Progenitor cell of endocrine pancreas (in vitro differentiated cells): ENCODE data around the gene DOCK1. TPM values are rescaled to one million over a fixed set of nuclear protein-coding genes. Genes with fewer than 3 reads are reported as not detected.

Source experiments
- DNase-seq: peaks from one replicate; pipeline ENCODE4 v3.0.0; 2021; ENCODE audit warnings: low spot score; ENCODE audit not compliant: unreplicated experiment
- H3K27ac Mint-ChIP-seq: 2 replicates; pipeline ENCODE4 v1.8.0; 2021; ENCODE audit warnings: mild to moderate bottlenecking, moderate library complexity, mixed read lengths
- H3K27me3 Mint-ChIP-seq: 2 replicates; pipeline ENCODE4 v1.8.0; 2021; ENCODE audit warnings: mixed read lengths
- H3K36me3 Mint-ChIP-seq: 2 replicates; pipeline ENCODE4 v1.8.0; 2022; ENCODE audit warnings: mixed read lengths; ENCODE audit not compliant: insufficient read depth
- H3K4me1 Mint-ChIP-seq: 2 replicates; pipeline ENCODE4 v1.8.0; 2021; ENCODE audit warnings: low read depth, mixed read lengths
- H3K4me3 Mint-ChIP-seq: 2 replicates; pipeline ENCODE4 v1.8.0; 2021; ENCODE audit warnings: low read depth, mild to moderate bottlenecking, moderate library complexity, mixed read lengths
- H3K9me3 Mint-ChIP-seq: 2 replicates; pipeline ENCODE4 v1.8.0; 2021; ENCODE audit warnings: low read depth, mixed read lengths
- CTCF ChIP-seq: fragments of 200-600 bp; sonication (generic); IDR thresholded peaks from one replicate; pipeline ENCODE4 v1.5.0; 2021; ENCODE audit warnings: antibody characterized with exemption, mild to moderate bottlenecking; ENCODE audit not compliant: unreplicated experiment
- total RNA-seq: library from RNA; stranded (reverse); gene quantifications from 2 replicates; pipeline ENCODE4 v1.2.1, GENCODE V29; 2021

Gene DOCK1
- total RNA-seq, 1 donor from 2014 or later = 77.8 TPM

DNA sequence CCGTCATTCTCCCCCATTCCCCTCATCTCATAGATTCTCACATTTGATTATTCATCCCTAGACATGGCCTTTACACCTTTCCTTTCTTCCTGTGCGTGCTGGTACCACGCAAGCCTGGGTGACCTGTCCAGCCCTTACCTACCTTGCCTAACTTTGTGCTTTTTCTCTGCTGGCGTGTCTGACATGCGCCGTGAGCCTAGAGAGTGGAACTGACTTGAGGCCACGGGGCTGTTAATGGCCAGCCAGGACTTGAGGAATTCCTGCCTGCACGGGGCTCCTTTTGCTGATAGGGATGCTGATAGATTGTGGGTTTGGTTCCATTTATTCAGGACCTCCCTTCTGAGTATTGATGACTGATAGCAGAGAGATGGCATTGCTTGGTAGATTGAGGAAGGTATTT, 134.2 kb downstream of the DOCK1 start:
- no peak for DNase-seq
- H3K27me3 Mint-ChIP-seq = no peaks in the 10 kb centered on the region
- peaks cover 3% of the 10 kb centered on the region for H3K4me1 Mint-ChIP-seq
- no peaks in the 10 kb centered on the region for H3K9me3 Mint-ChIP-seq
- no peak for TF ChIP-seq CTCF
- H3K27ac Mint-ChIP-seq = no peak overlapping the region
- no peak overlapping the region for H3K4me3 Mint-ChIP-seq
- peaks cover 40% of the 10 kb centered on the region for H3K36me3 Mint-ChIP-seq

DNA sequence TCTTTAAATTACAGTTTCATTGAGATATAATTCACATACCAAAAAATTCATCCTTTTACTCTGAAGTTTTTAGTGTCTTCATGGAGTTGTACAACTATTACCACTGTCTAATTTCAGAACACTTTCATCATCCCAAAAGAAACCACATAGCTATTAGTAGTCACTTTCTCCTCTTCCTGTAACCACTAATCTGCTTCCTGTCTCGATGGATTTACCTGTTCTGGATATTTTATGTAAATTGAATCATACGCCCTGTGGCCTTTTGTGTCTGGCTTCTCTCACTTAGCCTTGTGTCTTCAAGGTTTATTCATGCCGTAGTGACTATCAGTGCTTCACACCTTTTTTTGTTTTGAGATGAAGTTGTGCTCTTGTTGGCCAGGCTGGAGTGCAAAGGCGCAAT, 135.5 kb downstream of the DOCK1 start:
- Mint-ChIP-seq H3K9me3 (no peaks in the 10 kb centered on the region), H3K27ac (no peak overlapping the region), H3K27me3 (no peaks in the 10 kb centered on the region), H3K4me3 (no peak overlapping the region), H3K36me3 (peaks cover 35% of the 10 kb centered on the region), H3K4me1 (peaks cover 3% of the 10 kb centered on the region)
- no peak for TF ChIP-seq CTCF
- no peak for DNase-seq

DNA sequence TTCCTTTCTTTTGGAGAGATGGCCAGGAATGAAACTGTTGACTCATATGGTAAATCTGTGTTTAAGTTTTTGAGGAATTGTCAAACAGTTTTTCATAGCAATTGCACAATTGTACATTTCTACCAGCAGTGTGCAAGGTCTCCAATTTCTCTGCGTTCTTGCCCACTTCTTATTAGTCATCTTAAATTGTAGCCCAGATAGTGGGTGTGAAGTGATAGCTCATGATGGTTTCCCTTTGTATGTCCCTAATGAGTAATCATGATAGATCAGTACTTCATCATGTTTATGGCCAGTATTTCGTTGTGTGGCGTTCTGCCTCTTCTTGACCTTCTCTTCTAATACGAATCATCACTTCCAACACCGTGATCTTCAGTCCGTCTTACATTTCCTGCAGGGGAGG, 136.3 kb downstream of the DOCK1 start:
- TF ChIP-seq CTCF = no peak
- peaks cover 3% of the 10 kb centered on the region for H3K4me1 Mint-ChIP-seq
- H3K4me3 Mint-ChIP-seq = no peak overlapping the region
- H3K27ac Mint-ChIP-seq = no peak overlapping the region
- no peak for DNase-seq
- no peaks in the 10 kb centered on the region for H3K9me3 Mint-ChIP-seq
- H3K36me3 Mint-ChIP-seq = peaks cover 32% of the 10 kb centered on the region
- no peaks in the 10 kb centered on the region for H3K27me3 Mint-ChIP-seq

GRCh38 chr10:127043301-127043700, 138.1 kb downstream of the DOCK1 start:
- no peak for TF ChIP-seq CTCF
- Mint-ChIP-seq H3K27me3 (no peaks in the 10 kb centered on the region), H3K9me3 (no peaks in the 10 kb centered on the region), H3K27ac (no peak overlapping the region), H3K36me3 (peaks cover 35% of the 10 kb centered on the region), H3K4me3 (no peak overlapping the region), H3K4me1 (peaks cover 3% of the 10 kb centered on the region)
- DNase-seq = no peak

- DNase-seq = no peak
- peaks cover 35% of the 10 kb centered on the region for H3K36me3 Mint-ChIP-seq
- no peaks in the 10 kb centered on the region for H3K9me3 Mint-ChIP-seq
- no peak for TF ChIP-seq CTCF
- no peak overlapping the region for H3K4me3 Mint-ChIP-seq
- H3K4me1 Mint-ChIP-seq = peaks cover 3% of the 10 kb centered on the region
- no peak overlapping the region for H3K27ac Mint-ChIP-seq
- no peaks in the 10 kb centered on the region for H3K27me3 Mint-ChIP-seq
Measured at GRCh38 chr10:127044186-127044585, 139.0 kb downstream of the DOCK1 start.
